ENCODE measurements around the gene ARHGEF33. TPM values are rescaled to one million over a fixed set of nuclear protein-coding genes. Genes with fewer than 3 reads are reported as not detected.

The ARHGEF33 gene
- polyA plus RNA-seq, 1 of the 3 experiments (the other 2 are of a cell fraction), result 0.25 TPM

- no peaks in the 10 kb centered on the region for H3K9me2 ChIP-seq
- no peaks in the 10 kb centered on the region for H3K27me3 ChIP-seq (ENCODE audit: insufficient read depth)
- no peaks in the 10 kb centered on the region for H3K79me2 ChIP-seq (ENCODE audit: insufficient read depth)
- H3K9ac ChIP-seq, result no peak overlapping the region
- CTCF ChIA-PET, result interaction anchor here (0.9 to 1.4 kb wide), 2 partner anchors 10 to 356 kb away, joined by 3 read pairs; no protein-coding TSS in a partner anchor
- H3K4me1 ChIP-seq (ENCODE audit: control insufficient read depth in 1 of 2, insufficient read depth in 2 of 2, low read depth in 1 of 2, low read length in 1 of 2), result no peaks in the 10 kb centered on the region
- no peak overlapping the region for H3K4me2 ChIP-seq
- TF ChIP-seq, protein P1, sequence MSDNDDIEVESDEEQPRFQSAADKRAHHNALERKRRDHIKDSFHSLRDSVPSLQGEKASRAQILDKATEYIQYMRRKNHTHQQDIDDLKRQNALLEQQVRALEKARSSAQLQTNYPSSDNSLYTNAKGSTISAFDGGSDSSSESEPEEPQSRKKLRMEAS (IDR thresholded peaks at IDR 0.05; ENCODE audit: low read depth), result no peak
- TF ChIP-seq, protein P2, sequence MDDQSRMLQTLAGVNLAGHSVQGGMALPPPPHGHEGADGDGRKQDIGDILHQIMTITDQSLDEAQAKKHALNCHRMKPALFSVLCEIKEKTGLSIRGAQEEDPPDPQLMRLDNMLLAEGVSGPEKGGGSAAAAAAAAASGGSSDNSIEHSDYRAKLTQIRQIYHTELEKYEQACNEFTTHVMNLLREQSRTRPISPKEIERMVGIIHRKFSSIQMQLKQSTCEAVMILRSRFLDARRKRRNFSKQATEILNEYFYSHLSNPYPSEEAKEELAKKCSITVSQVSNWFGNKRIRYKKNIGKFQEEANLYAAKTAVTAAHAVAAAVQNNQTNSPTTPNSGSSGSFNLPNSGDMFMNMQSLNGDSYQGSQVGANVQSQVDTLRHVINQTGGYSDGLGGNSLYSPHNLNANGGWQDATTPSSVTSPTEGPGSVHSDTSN (IDR thresholded peaks at IDR 0.05), result no peak
- no peak for TF ChIP-seq TCF12 (IDR thresholded peaks at IDR 0.05)
- TF ChIP-seq FOXJ3 (CRISPR knock-in tag; IDR thresholded peaks at IDR 0.05), result no peak
- no peak for TF ChIP-seq YY1 (IDR thresholded peaks at IDR 0.05; ENCODE audit: low read depth)
- TF ChIP-seq RCOR1 (IDR thresholded peaks at IDR 0.05; ENCODE audit: low read length), result no peak
- no peak for TF ChIP-seq GATA2 (CRISPR knock-in tag; IDR thresholded peaks at IDR 0.05)
- no peak for TF ChIP-seq NFIC (IDR thresholded peaks at IDR 0.05; ENCODE audit: borderline replicate concordance)
- TF ChIP-seq RFX5 (IDR thresholded peaks at IDR 0.05; ENCODE audit: low read length), result no peak
- TF ChIP-seq, protein P3, sequence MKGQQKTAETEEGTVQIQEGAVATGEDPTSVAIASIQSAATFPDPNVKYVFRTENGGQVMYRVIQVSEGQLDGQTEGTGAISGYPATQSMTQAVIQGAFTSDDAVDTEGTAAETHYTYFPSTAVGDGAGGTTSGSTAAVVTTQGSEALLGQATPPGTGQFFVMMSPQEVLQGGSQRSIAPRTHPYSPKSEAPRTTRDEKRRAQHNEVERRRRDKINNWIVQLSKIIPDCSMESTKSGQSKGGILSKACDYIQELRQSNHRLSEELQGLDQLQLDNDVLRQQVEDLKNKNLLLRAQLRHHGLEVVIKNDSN (IDR thresholded peaks at IDR 0.05; ENCODE audit: borderline replicate concordance, low read depth), result no peak
- TF ChIP-seq, protein P4, sequence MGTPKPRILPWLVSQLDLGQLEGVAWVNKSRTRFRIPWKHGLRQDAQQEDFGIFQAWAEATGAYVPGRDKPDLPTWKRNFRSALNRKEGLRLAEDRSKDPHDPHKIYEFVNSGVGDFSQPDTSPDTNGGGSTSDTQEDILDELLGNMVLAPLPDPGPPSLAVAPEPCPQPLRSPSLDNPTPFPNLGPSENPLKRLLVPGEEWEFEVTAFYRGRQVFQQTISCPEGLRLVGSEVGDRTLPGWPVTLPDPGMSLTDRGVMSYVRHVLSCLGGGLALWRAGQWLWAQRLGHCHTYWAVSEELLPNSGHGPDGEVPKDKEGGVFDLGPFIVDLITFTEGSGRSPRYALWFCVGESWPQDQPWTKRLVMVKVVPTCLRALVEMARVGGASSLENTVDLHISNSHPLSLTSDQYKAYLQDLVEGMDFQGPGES (IDR thresholded peaks at IDR 0.05; ENCODE audit: low read depth, low read length), result no peak
- no peak for TF ChIP-seq SIN3A (IDR thresholded peaks at IDR 0.05; ENCODE audit: borderline replicate concordance, low read depth, low read length)
- TF ChIP-seq EZH2phosphoT487 (IDR thresholded peaks at IDR 0.05; ENCODE audit: borderline replicate concordance, low read depth), result no peak
- no peak for TF ChIP-seq MEF2A (IDR thresholded peaks at IDR 0.05; ENCODE audit: borderline replicate concordance, low read depth)
- no peak for TF ChIP-seq POLR2AphosphoS5 (IDR thresholded peaks at IDR 0.05; ENCODE audit: low read depth, low read length)
- H3F3A ChIP-seq (replicated peaks; ENCODE audit: insufficient read depth), result no peaks in the 10 kb centered on the region
- no peak overlapping the region for H3K4me3 ChIP-seq (ENCODE audit: low read depth in 2 of 2, low read length in 1 of 2)
- H3K9me3 ChIP-seq, result no peaks in the 10 kb centered on the region
- no peaks in the 10 kb centered on the region for H4K20me1 ChIP-seq (ENCODE audit: insufficient read depth)
- H2AFZ ChIP-seq (ENCODE audit: low read depth), result no peak overlapping the region
- H3K27ac ChIP-seq (ENCODE audit: low read depth in 2 of 2, low read length in 1 of 2), result no peak overlapping the region
- DNase-seq, result no peak
- POLR2A ChIA-PET, result no interaction called here
- H3K36me3 ChIP-seq (replicated peaks in 1 of 2; ENCODE audit: control insufficient read depth in 1 of 2, insufficient read depth in 2 of 2, low read length in 1 of 2), result no peaks in the 10 kb centered on the region
Measured at GRCh38 chr2:38892819-38893218, 3.1 kb downstream of the ARHGEF33 start.

GRCh38 chr2:38898256-38898655 is 8.6 kb downstream of the ARHGEF33 start:
- Histone ChIP-seq H3K4me2 (peak overlapping the region; percentile 32; the same call in 1 of the 2 replicates), H4K20me1 (ENCODE audit: insufficient read depth) (no peaks in the 10 kb centered on the region), H3K9ac (no peak overlapping the region), H3K4me3 (ENCODE audit: low read depth in 2 of 2, low read length in 1 of 2) (no peak overlapping the region), H3K9me2 (no peaks in the 10 kb centered on the region), H3K36me3 (replicated peaks in 1 of 2; ENCODE audit: control insufficient read depth in 1 of 2, insufficient read depth in 2 of 2, low read length in 1 of 2) (no peaks in the 10 kb centered on the region), H3F3A (replicated peaks; ENCODE audit: insufficient read depth) (peaks cover 7% of the 10 kb centered on the region), H3K27me3 (ENCODE audit: insufficient read depth) (no peaks in the 10 kb centered on the region), H3K27ac (ENCODE audit: low read depth in 2 of 2, low read length in 1 of 2) (no peak overlapping the region), H3K4me1 (ENCODE audit: control insufficient read depth in 1 of 2, insufficient read depth in 2 of 2, low read depth in 1 of 2, low read length in 1 of 2) (no peaks in the 10 kb centered on the region), H2AFZ (ENCODE audit: low read depth) (no peak overlapping the region), H3K79me2 (ENCODE audit: insufficient read depth) (no peaks in the 10 kb centered on the region), H3K9me3 (no peaks in the 10 kb centered on the region)
- DNase-seq, result no peak
- ChIA-PET POLR2A (no interaction called here), CTCF (interaction anchor here (2.0 kb wide), 1 partner anchor 49 kb away, joined by 7 read pairs; no protein-coding TSS in a partner anchor)
- TF ChIP-seq, protein P3 (IDR thresholded peaks at IDR 0.05; ENCODE audit: borderline replicate concordance, low read depth), result peak; percentile 52; the same call in 1 of the 2 replicates
- TF ChIP-seq FOSL2 (IDR thresholded peaks at IDR 0.05; ENCODE audit: borderline replicate concordance, low read depth), result no peak
- WGBS (ENCODE audit: low lambda C conversion rate), result 72% methylated on average over 5 of the region's 5 CpGs

Measured in SK-N-SH (cell line).